K562 (cell line): ENCODE results near the gene CHRNE. TPM values are rescaled to one million over a fixed set of nuclear protein-coding genes. Genes with fewer than 3 reads are reported as not detected.

Experiments
- ATAC-seq: fragments of 200-7000 bp; cut with Tn5 transposase; 3 replicates; pipeline ENCODE4 v1.9.1; 2020; ENCODE audit warnings: moderate library complexity
- BruUV-seq: library from RNA; stranded (reverse); fragments of 400-500 nt; replicated peaks from 2 replicates; lab custom pipeline; 2021; lab: Mats Ljungman, UMichigan
- CTCF ChIA-PET: fragments of 300-600 bp; formaldehyde crosslinking; extraction: SDS; loops from one replicate; lab custom pipeline; 2021; ENCODE audit warnings: low intra/inter-chr PET ratio; lab: Yijun Ruan, JAX
- POLR2A ChIA-PET: fragments of 300-600, 350-650 bp; sonication (Branson Sonifier 250); formaldehyde crosslinking; extraction: SDS; loops from one replicate; lab custom pipeline; 2021; ENCODE audit warnings: antibody characterized with exemption, inconsistent platforms; lab: Yijun Ruan, JAX
- DNase-seq, 4 experiments: peaks; one replicate each; pipeline versions ENCODE4 v3.0.0 to v3.0.0-alpha.2; 2011 to 2018; ENCODE audit warnings: low spot score in 3 of 4, mixed read lengths in 3 of 4; ENCODE audit errors: extremely low read depth in 1 of 4
- FAIRE-seq: peaks from 2 replicates; lab custom pipeline; 2011; peaks lifted over from hg19 to GRCh38; lab: Jason Lieb, UNC
- H2AFZ ChIP-seq: 2 replicates; pipeline ENCODE4 v1.6.0; 2011; ENCODE audit warnings: low read depth, low read length, control low read depth, inconsistent platforms
- H3K27ac ChIP-seq: fragments of 200-600 bp; 3 replicates; pipeline ENCODE4 v1.8.0; 2011; ENCODE audit warnings: low read depth, mild to moderate bottlenecking, control low read depth, inconsistent platforms, low read length, moderate library complexity, mixed read lengths; ENCODE audit errors: extremely low read depth
- H3K27me3 ChIP-seq, 2 experiments: fragments of 300-600 bp in 1 of 2; 2 replicates in 1 of 2; 3 replicates in 1 of 2; pipeline versions ENCODE4 v1.6.0 to v1.8.0; 2011; ENCODE audit warnings: inconsistent platforms in 2 of 2, low read length in 2 of 2, mild to moderate bottlenecking in 1 of 2, mixed read lengths in 1 of 2, moderate library complexity in 1 of 2; ENCODE audit not compliant: control insufficient read depth in 2 of 2, insufficient read depth in 2 of 2
- H3K36me3 ChIP-seq: fragments of 300-600 bp; 3 replicates; pipeline ENCODE4 v1.8.0; 2011; ENCODE audit warnings: mild to moderate bottlenecking, low read length, inconsistent platforms; ENCODE audit not compliant: control insufficient read depth, insufficient read depth
- H3K4me1 ChIP-seq, 2 experiments: fragments of 200-600 bp in 1 of 2; replicated peaks in 1 of 2; 2 replicates in 1 of 2; 3 replicates in 1 of 2; pipeline versions ENCODE4 v1.5.1 to v1.8.0; 2011; ENCODE audit warnings: inconsistent platforms in 2 of 2, low read length in 2 of 2, mild to moderate bottlenecking in 1 of 2, mixed read lengths in 1 of 2, moderate library complexity in 1 of 2; ENCODE audit not compliant: control insufficient read depth in 2 of 2, insufficient read depth in 2 of 2
- H3K4me2 ChIP-seq: 2 replicates; pipeline ENCODE4 v1.6.1; 2011; ENCODE audit warnings: low read length, control low read depth, inconsistent platforms, mixed read lengths; ENCODE audit not compliant: insufficient read depth
- H3K4me3 ChIP-seq: fragments of 200-600 bp; sonication (generic), shearing (Covaris generic); 2 replicates; pipeline ENCODE4 v1.5.1; 2016; ENCODE audit warnings: control low read depth, inconsistent platforms
- H3K79me2 ChIP-seq: fragments of 200-600 bp; 3 replicates; pipeline ENCODE4 v1.8.0; 2011; ENCODE audit warnings: low read length, inconsistent platforms; ENCODE audit not compliant: control insufficient read depth, insufficient read depth
- H3K9ac ChIP-seq, 2 experiments: 2 replicates each; pipeline versions ENCODE4 v1.6.0 to v1.6.1; 2011; ENCODE audit warnings: low read depth in 2 of 2, low read length in 2 of 2, control low read depth in 1 of 2, inconsistent platforms in 1 of 2, mild to moderate bottlenecking in 1 of 2, mixed read lengths in 1 of 2; ENCODE audit not compliant: insufficient read depth in 1 of 2
- H3K9me1 ChIP-seq: one replicate; pipeline ENCODE4 v1.6.0; 2011; ENCODE audit warnings: inconsistent platforms, mild to moderate bottlenecking, low read length, moderate library complexity; ENCODE audit not compliant: control insufficient read depth, insufficient read depth
- H3K9me3 ChIP-seq: replicated peaks from 2 replicates; pipeline ENCODE4 v1.5.1; 2011; ENCODE audit warnings: low read depth, low read length, inconsistent platforms; ENCODE audit not compliant: control insufficient read depth, insufficient read depth
- H4K20me1 ChIP-seq: replicated peaks from 2 replicates; pipeline ENCODE4 v1.6.1; 2011; ENCODE audit warnings: low read length, inconsistent platforms, mixed read lengths; ENCODE audit not compliant: control insufficient read depth, insufficient read depth
- GTF2F1 ChIP-seq: IDR thresholded peaks from 2 replicates; pipeline ENCODE4 v1.6.1; 2011; ENCODE audit warnings: low read depth, low read length, improper control_type of control experiment
- LARP7 ChIP-seq: fragments of 450-650 bp; IDR thresholded peaks from 2 replicates; pipeline ENCODE4 v1.6.1; 2016
- RAD51 ChIP-seq: fragments of 450-650 bp; IDR thresholded peaks from 2 replicates; pipeline ENCODE4 v1.7.1; 2016; ENCODE audit warnings: low read depth, mild to moderate bottlenecking, borderline replicate concordance
- ZBTB49 ChIP-seq: sonication (generic); formaldehyde crosslinking; IDR thresholded peaks from 2 replicates; pipeline ENCODE4 v1.8.0; 2022; ENCODE audit warnings: missing genetic modification reagents, mild to moderate bottlenecking, borderline replicate concordance
- WGBS: fragments of 100-300 bp; shearing (Covaris generic); methylation state at CpG from one replicate; pipeline ENCODE4 v1.1.6; 2016; ENCODE audit warnings: low coverage, mixed read lengths; ENCODE audit not compliant: insufficient coverage; ENCODE audit errors: missing lambda C conversion rate; 5-methylcytosine and 5-hydroxymethylcytosine counted together
- in situ Hi-C: fragments of 300-500 bp; cut with MboI; formaldehyde crosslinking; loops from 4 replicates; pipeline ENCODE4 v1.15.0; 2018; ENCODE audit warnings: inconsistent platforms, mixed read lengths
- intact Hi-C: fragments of 100-400 bp; cut with micrococcal nuclease; formaldehyde crosslinking; loops from 2 replicates; pipeline ENCODE4 v1.14.2; 2022
- polyA plus RNA-seq, 8 experiments: library from polyadenylated mRNA; depleted of rRNA in 4 of 8; stranded (reverse) in 5 of 8; unstranded in 3 of 8; fragments of >200 nt; fragmentation: Nextera tagmentation in 2 of 8; fragmentation: Illumina TruSeq in 1 of 8; extraction: Ambion mirVana in 2 of 8; extraction: Trizol in 1 of 8; gene quantifications; 2 replicates each; pipeline versions ENCODE4 v1.2.1 to v1.2.3, GENCODE V29; 2011 to 2014; ENCODE audit warnings: inconsistent platforms in 1 of 8, missing spikeins in 1 of 8
- total RNA-seq, 7 experiments: library from RNA; depleted of rRNA in 6 of 7; stranded (reverse); fragments of >200 nt in 6 of 7; fragmentation: Illumina TruSeq in 2 of 7; extraction: Trizol in 2 of 7; gene quantifications; 2 replicates each; pipeline versions ENCODE4 v1.2.1 to v1.2.3, GENCODE V29; 2011 to 2021; ENCODE audit warnings: low replicate concordance in 1 of 7

Gene CHRNE
- total and polyA plus RNA-seq, 9 of the 15 experiments (the other 6 are each of a cell fraction or from before 2014, with no cell fraction given): not detected

- no peak for FAIRE-seq
- no TSS peak for BruUV-seq
- WGBS: 72% methylated on average over 3 of the region's 5 CpGs
- Histone ChIP-seq H3K4me3 (no peak overlapping the region), H3K4me1 (peaks cover 8 to 10% of the 10 kb centered on the region in 2 experiments; a peak in 4 of 5 replicates), H2AFZ (no peak overlapping the region), H3K27ac (no peak overlapping the region), H3K36me3 (peaks cover 31% of the 10 kb centered on the region; the same call in 2 of the 3 replicates), H3K9me3 (no peaks in the 10 kb centered on the region), H3K4me2 (no peak overlapping the region), H3K79me2 (peaks cover 22% of the 10 kb centered on the region; the same call in 2 of the 3 replicates), H3K9me1 (no peaks in the 10 kb centered on the region), H4K20me1 (no peaks in the 10 kb centered on the region; the same call in none of the 2 replicates), H3K9ac (no peak overlapping the region), H3K27me3 (no peaks in the 10 kb centered on the region)
- ChIA-PET POLR2A (interaction anchor here (0.7 kb wide), 1 partner anchor 20 kb away, joined by 4 read pairs; no protein-coding TSS in a partner anchor), CTCF (no interaction called here)
- in situ Hi-C loops (no loop called here), intact Hi-C loops (no loop called here)
- ATAC-seq: no peak
- TF ChIP-seq LARP7 (no peak), ZBTB49 (CRISPR knock-in tag) (no peak), RAD51 (no peak), GTF2F1 (no peak)
- DNase-seq: no peak
Observed at GRCh38 chr17:4858882-4859260, 44.0 kb downstream of the CHRNE start.
